RWPE2 (cell line): Measurements from ENCODE around the gene FBXO28.

ENCODE experiments used
- ATAC-seq: fragments of 200-7000 bp; cut with Tn5 transposase; 3 replicates; pipeline ENCODE4 v1.9.1; 2021; ENCODE audit warnings: low read depth
- DNase-seq: peaks from one replicate; pipeline ENCODE4 v3.0.0-alpha.2; 2020; ENCODE audit warnings: low spot score
- H3K27ac ChIP-seq: fragments of 450-650 bp; 2 replicates; pipeline ENCODE4 v1.5.1; 2017; ENCODE audit warnings: mild to moderate bottlenecking; ENCODE audit not compliant: poor library complexity, severe bottlenecking
- H3K27me3 ChIP-seq: fragments of 250-450 bp; sonication (Bioruptor Pico); 2 replicates; pipeline ENCODE4 v1.5.1; 2021; ENCODE audit warnings: mild to moderate bottlenecking, moderate library complexity; ENCODE audit not compliant: insufficient read depth, poor library complexity, severe bottlenecking
- H3K36me3 ChIP-seq: fragments of 250-450 bp; sonication (Bioruptor Pico); 2 replicates; pipeline ENCODE4 v1.5.1; 2020; ENCODE audit warnings: low read depth, mild to moderate bottlenecking, moderate library complexity
- H3K4me1 ChIP-seq: fragments of 250-450 bp; sonication (Bioruptor Pico); 2 replicates; pipeline ENCODE4 v1.5.1; 2021; ENCODE audit warnings: mild to moderate bottlenecking, moderate library complexity; ENCODE audit not compliant: insufficient read depth, poor library complexity, severe bottlenecking
- H3K4me3 ChIP-seq: fragments of 250-450 bp; sonication (Bioruptor Pico); 2 replicates; pipeline ENCODE4 v1.5.1; 2021; ENCODE audit warnings: mild to moderate bottlenecking, moderate library complexity; ENCODE audit not compliant: severe bottlenecking
- H3K9me3 ChIP-seq: fragments of 250-450 bp; sonication (Bioruptor Pico); 2 replicates; pipeline ENCODE4 v1.5.1; 2021; ENCODE audit warnings: mild to moderate bottlenecking, moderate library complexity; ENCODE audit not compliant: severe bottlenecking
- TF ChIP-seq, protein P1 (sequence below): fragments of 450-650 bp; IDR thresholded peaks from one replicate; pipeline ENCODE4 v1.5.1; 2017; ENCODE audit warnings: mild to moderate bottlenecking, moderate library complexity; ENCODE audit not compliant: poor library complexity, severe bottlenecking

The FBXO28 gene

DNA sequence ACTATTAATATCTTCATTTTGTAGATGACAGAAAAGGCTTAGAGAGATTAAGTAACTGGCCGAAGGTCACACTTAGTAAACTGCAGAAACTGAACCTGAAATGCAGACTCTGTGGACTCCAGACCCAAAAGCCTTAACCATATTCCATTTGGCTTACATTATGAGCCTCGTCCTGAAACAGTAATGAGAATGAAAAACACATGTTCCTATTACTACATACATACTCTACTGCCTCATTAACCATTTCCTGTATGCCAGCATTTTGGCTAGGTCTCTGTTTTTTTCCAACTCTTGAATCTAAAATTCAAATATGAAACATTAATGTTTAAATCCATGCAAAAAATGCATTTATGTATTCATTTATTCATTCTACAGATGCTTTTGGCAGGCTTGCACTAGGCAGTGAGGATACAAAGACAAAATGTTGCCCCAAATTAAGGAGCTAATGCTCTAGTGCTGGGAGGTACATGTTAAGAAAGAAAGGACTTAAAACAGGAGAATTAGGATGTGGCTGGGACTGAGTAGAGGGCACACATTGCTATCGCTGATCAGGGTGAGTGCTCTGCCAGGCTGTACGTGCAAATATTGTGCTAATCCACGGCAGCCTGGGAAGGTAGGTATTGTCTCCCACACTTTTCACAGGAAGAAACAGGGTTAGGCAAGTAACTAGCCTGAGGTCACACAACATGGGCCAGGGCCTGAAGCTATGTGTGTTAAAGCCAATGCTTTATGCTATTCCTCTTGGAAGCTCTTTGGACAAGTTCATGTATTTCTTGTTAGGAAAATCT, 83.1 kb downstream of the FBXO28 start:
- TF ChIP-seq, protein P1, sequence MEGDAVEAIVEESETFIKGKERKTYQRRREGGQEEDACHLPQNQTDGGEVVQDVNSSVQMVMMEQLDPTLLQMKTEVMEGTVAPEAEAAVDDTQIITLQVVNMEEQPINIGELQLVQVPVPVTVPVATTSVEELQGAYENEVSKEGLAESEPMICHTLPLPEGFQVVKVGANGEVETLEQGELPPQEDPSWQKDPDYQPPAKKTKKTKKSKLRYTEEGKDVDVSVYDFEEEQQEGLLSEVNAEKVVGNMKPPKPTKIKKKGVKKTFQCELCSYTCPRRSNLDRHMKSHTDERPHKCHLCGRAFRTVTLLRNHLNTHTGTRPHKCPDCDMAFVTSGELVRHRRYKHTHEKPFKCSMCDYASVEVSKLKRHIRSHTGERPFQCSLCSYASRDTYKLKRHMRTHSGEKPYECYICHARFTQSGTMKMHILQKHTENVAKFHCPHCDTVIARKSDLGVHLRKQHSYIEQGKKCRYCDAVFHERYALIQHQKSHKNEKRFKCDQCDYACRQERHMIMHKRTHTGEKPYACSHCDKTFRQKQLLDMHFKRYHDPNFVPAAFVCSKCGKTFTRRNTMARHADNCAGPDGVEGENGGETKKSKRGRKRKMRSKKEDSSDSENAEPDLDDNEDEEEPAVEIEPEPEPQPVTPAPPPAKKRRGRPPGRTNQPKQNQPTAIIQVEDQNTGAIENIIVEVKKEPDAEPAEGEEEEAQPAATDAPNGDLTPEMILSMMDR = no peak
- no peaks in the 10 kb centered on the region; the same call in 1 of the 2 replicates for H3K36me3 ChIP-seq
- no peaks in the 10 kb centered on the region for H3K4me1 ChIP-seq
- ATAC-seq (no peak), DNase-seq (no peak)
- no peak overlapping the region for H3K4me3 ChIP-seq
- no peak overlapping the region for H3K27ac ChIP-seq
- H3K27me3 ChIP-seq = no peaks in the 10 kb centered on the region
- H3K9me3 ChIP-seq = no peaks in the 10 kb centered on the region

DNA sequence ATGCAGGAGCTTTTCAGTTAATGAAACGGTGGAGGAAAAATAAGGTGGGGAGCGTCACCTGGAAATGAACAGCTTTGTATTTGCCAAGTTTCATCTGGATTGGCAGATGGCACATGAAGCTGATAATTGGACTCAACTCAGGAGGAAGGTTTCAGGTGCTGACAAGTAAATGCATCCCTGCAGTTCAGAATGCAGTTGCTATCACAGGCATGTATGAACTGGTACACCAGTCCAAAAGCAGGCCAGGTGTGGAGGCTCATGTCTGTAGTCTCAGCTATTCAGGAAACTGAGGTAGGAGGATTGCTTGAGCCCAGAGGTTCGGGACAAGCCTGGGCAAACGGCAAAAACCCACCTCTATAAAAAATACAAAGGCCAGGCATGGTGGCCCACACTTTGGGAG, 84.7 kb downstream of the FBXO28 start:
- no peaks in the 10 kb centered on the region for H3K4me1 ChIP-seq
- ATAC-seq (no peak), DNase-seq (no peak)
- no peak overlapping the region for H3K4me3 ChIP-seq
- no peaks in the 10 kb centered on the region for H3K9me3 ChIP-seq
- no peak overlapping the region for H3K27ac ChIP-seq
- no peaks in the 10 kb centered on the region for H3K27me3 ChIP-seq
- no peaks in the 10 kb centered on the region for H3K36me3 ChIP-seq
- TF ChIP-seq, protein P1 = no peak

DNA sequence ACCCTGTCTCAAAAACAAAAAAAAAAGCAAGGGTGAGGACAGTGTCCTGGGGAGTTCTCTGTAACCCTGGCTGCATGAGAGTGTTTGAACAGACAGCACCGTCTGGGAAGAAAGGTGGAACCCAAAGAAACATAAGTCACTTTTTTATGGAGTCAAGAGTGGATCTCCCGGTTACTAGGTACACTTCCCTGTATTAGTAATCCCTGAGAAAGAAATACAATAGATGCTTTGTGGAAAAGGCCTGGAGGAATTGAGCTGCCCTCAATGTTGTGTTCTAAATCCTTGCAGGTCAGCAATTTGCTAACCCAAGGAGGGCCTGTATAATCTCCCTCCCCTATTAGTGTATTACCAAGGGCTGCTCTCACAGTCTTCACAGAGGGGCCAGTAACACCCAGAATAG, 85.8 kb downstream of the FBXO28 start:
- Histone ChIP-seq H3K27me3 (no peaks in the 10 kb centered on the region), H3K4me1 (no peaks in the 10 kb centered on the region), H3K4me3 (no peak overlapping the region), H3K36me3 (no peaks in the 10 kb centered on the region), H3K27ac (no peak overlapping the region), H3K9me3 (no peaks in the 10 kb centered on the region)
- DNase-seq = no peak
- TF ChIP-seq, protein P1 = no peak
- no peak for ATAC-seq

DNA sequence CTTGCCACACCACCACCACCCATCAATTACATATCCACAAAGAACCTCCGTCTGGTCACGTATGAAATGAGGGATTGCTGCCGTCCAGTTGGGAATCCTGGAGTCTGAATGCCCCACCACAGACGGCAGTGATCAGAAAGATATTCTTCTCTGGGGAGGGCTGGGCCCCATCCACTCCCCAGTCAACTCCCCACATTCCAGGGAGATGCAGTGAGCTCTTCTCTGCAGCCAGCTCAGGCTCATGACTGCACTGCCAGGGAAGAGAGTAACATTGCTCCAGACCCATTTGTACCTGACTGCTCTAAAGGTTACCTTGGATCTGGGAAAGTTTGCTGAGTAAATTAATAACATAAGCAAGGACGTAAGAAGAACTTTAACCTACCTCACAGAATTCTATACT, 87.5 kb downstream of the FBXO28 start:
- Histone ChIP-seq H3K4me1 (no peaks in the 10 kb centered on the region), H3K9me3 (no peaks in the 10 kb centered on the region), H3K36me3 (no peaks in the 10 kb centered on the region), H3K27ac (no peak overlapping the region), H3K4me3 (no peak overlapping the region), H3K27me3 (no peaks in the 10 kb centered on the region)
- TF ChIP-seq, protein P1 = no peak
- DNase-seq = no peak
- ATAC-seq = no peak

DNA sequence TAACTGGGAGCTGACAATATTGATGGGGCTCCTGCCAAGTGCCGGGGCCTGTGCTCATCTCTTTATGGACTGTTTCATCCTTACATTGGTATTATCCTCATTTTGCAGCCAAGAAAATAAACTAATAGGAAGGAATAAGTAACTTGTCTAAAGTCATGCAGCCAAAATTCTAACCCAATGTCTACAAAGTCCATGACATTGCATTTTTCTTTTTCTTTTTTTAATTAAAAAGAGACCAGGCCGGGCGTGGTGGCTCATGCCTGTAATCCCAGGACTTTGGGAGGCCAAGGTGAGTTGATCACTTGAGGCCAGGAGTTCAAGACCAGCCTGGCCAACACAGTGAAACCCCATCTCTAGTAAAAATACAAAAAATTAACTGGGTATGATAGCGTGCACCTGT, 87.9 kb downstream of the FBXO28 start:
- TF ChIP-seq, protein P1 = no peak
- H3K36me3 ChIP-seq = no peaks in the 10 kb centered on the region
- DNase-seq = no peak
- H3K9me3 ChIP-seq = no peaks in the 10 kb centered on the region
- H3K27me3 ChIP-seq = no peaks in the 10 kb centered on the region
- H3K4me3 ChIP-seq = no peak overlapping the region
- H3K4me1 ChIP-seq = no peaks in the 10 kb centered on the region
- ATAC-seq = no peak
- H3K27ac ChIP-seq = no peak overlapping the region
